GM12892 (cell line): ENCODE results near the gene STAT5A.
A peak's percentile ranks its signal among the peaks of the same experiment; 100 is the strongest.
"Not testable (repeated sequence)": the region's sequence is repeated elsewhere in the genome, so short reads cannot be mapped to it uniquely, and the experiment has no call there.

Source experiments
- DNase-seq: peaks from one replicate; pipeline ENCODE4 v3.0.0; 2011; ENCODE audit not compliant: insufficient read length
- FAIRE-seq: peaks from 2 replicates; lab custom pipeline; 2011; peaks lifted over from hg19 to GRCh38; lab: Jason Lieb, UNC
- POLR2A ChIP-seq: IDR thresholded peaks from 2 replicates; pipeline ENCODE4 v1.6.1; 2011; ENCODE audit warnings: low read depth, low read length, control low read depth
- POLR2AphosphoS5 ChIP-seq: IDR thresholded peaks from 2 replicates; pipeline ENCODE4 v1.6.1; 2011; ENCODE audit warnings: low read depth, low read length, control low read depth
- TAF1 ChIP-seq: IDR thresholded peaks from 2 replicates; pipeline ENCODE4 v1.6.1; 2011; ENCODE audit warnings: low read depth, mild to moderate bottlenecking, control low read depth, low read length, borderline replicate concordance

The STAT5A gene

DNA sequence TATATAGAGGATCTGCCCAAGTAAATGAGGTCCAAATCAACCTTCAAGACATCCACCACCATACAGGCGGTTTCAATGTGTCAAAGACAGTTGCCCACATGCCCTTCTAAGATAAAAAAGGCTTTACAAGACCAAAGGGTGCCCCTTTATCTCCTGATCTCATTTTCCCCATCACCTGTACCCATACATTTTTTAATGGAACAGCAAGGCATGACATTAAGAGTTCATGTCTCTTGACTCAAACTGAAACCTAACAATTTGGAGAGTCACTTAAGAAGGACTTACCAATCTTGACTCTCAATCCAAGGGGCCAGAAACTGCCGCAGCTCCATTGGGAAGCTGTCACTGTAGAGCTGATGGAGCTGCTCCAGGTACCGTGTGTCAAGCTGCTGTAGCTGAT, 59.8 kb downstream of the STAT5A start:
- FAIRE-seq (no peak), DNase-seq (no peak)
- TF ChIP-seq POLR2AphosphoS5, result no peak
- no peak for TF ChIP-seq TAF1
- no peak for TF ChIP-seq POLR2A

DNA sequence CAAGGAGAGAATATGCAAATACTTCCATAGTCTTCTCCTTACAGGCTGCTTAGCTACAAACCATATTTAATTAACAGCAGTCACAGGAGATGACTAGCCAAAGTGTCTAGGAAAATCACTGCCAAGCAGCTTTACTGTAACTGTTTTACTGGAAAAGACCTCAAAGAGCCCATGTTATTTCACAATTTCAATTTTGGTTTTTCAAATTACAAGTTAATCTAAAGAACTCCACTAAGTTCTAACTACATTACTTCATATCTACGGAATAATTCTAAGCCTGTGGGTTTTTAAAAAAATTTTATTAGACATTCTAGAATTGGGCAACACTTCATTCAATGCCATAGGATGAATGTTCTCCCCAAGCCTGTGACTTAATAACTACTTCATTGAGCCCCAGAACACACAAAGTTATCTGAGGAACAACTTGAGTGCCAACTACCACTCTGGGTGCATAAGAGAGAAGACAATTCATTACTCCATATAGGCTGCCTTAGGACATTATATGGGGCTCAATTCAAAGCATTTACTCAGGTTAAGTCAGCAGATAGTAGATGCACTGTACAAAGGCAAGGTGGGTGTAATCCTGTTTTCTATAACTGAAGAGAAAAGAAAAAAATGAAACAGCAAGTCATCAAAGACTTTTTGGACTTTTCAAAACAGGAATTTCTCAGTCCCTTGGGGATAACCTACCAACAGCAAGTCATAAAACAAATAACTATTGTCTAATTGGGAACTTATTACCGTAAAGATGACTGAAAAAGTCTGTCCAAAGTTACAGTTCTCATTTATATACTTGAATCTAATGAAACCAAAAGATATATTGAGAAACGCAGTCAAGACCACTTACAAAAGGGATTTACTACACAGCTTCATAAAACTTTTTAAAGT, 66.9 kb downstream of the STAT5A start:
- FAIRE-seq (peak; percentile 80), DNase-seq (no peak)
- TF ChIP-seq POLR2A (no peak), TAF1 (no peak), POLR2AphosphoS5 (no peak)

DNA sequence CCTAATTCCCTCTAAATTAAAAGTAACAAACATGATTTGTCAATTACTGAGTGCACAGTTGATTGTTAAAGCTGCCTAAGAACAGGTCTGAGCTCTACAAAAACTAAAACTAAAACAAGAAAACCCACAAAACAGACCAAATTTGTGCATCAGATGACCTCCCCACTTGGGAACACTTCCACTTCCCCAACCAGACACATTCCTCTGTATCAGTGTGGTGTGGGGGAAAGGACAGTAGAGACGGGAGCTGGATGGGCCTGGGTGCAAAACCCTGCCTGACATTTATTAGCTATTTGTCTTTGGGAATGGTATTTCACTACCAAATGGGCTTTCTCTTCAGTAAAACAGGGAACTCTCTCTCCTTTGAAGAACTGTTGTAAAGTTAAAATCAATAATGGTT, 70.1 kb downstream of the STAT5A start:
- TF ChIP-seq POLR2A (no peak), TAF1 (no peak), POLR2AphosphoS5 (no peak)
- DNase-seq (no peak), FAIRE-seq (no peak)

DNA sequence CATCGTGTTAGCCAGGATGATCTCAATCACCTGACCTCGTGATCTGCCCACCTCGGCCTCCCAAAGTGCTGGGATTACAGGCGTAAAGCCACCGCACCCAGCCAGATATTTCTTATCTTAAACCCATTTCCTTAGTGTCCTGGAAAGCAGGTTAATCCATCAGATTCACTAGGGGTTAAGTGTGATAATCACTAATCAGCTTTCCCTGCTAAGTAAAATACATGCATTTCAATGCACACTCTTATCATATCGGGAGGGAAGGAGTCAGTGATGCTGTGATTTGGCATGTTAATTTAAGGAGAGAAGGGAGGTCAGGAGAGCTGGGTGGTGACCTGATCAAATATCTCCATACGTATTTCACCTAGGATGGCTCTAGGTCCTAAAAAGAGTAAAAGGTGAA, 70.8 kb downstream of the STAT5A start:
- no peak for DNase-seq
- no peak for FAIRE-seq
- no peak for TF ChIP-seq POLR2AphosphoS5
- no peak for TF ChIP-seq TAF1
- TF ChIP-seq POLR2A, result no peak

DNA sequence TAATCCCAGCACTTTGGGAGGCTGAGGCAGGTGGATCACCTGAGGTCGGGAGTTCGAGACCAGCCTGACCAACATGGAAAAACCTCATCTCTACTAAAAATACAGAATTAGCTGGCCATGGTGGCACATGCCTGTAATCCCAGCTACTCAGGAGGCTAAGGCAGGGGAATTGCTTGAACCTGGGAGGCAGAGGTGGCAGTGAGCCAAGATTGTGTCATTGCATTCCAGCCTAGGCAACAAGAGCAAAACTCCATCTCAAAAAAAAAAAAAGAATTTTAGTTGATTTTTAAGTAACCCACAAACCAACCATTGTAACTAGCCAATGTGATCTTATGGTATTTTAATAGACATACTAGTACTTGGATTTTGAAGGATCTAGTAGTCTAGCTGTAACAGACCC, 72.1 kb downstream of the STAT5A start:
- not testable (repeated sequence) for FAIRE-seq, DNase-seq
